SK-N-MC (cell line): Measurements from ENCODE around the gene SLC22A7.

Source experiments
- DNase-seq: peaks from one replicate; pipeline ENCODE4 v3.0.0-alpha.2; 2011; ENCODE audit warnings: low read depth, low spot score
- H3K27ac ChIP-seq: fragments of 200-600 bp; sonication (generic); 2 replicates; pipeline ENCODE4 v1.5.1; 2016; ENCODE audit warnings: mixed run types
- H3K36me3 ChIP-seq: fragments of 200-600 bp; sonication (generic); 2 replicates; pipeline ENCODE4 v1.6.1; 2017; ENCODE audit warnings: antibody characterized with exemption, low read length, mixed read lengths; ENCODE audit not compliant: insufficient read depth
- H3K4me3 ChIP-seq: fragments of 200-600 bp; sonication (generic); 2 replicates; pipeline ENCODE4 v1.5.1; 2016
- H3K9ac ChIP-seq: fragments of 200-600 bp; sonication (generic); 2 replicates; pipeline ENCODE4 v1.8.0; 2017; ENCODE audit warnings: mixed run types, mixed read lengths; ENCODE audit not compliant: insufficient read length
- H3K9me3 ChIP-seq: fragments of 200-600 bp; sonication (generic); 2 replicates; pipeline ENCODE4 v1.6.1; 2017; ENCODE audit warnings: low read depth, mild to moderate bottlenecking, antibody characterized with exemption, low read length, moderate library complexity, mixed read lengths
- EZH2 ChIP-seq: fragments of 200-600 bp; sonication (generic); IDR thresholded peaks from one replicate; pipeline ENCODE4 v1.6.1; 2017; ENCODE audit warnings: antibody characterized with exemption
- FOXP2 ChIP-seq: optimal IDR thresholded peaks from 2 replicates; pipeline ENCODE3; 2011; ENCODE audit warnings: mild to moderate bottlenecking, moderate library complexity; ENCODE audit not compliant: insufficient read depth; ENCODE audit errors: extremely low read length, control extremely low read depth
- POLR2AphosphoS5 ChIP-seq: IDR thresholded peaks from 2 replicates; pipeline ENCODE4 v1.6.1; 2012; ENCODE audit warnings: mild to moderate bottlenecking, low read depth, low read length, borderline replicate concordance

The SLC22A7 gene, protein sequence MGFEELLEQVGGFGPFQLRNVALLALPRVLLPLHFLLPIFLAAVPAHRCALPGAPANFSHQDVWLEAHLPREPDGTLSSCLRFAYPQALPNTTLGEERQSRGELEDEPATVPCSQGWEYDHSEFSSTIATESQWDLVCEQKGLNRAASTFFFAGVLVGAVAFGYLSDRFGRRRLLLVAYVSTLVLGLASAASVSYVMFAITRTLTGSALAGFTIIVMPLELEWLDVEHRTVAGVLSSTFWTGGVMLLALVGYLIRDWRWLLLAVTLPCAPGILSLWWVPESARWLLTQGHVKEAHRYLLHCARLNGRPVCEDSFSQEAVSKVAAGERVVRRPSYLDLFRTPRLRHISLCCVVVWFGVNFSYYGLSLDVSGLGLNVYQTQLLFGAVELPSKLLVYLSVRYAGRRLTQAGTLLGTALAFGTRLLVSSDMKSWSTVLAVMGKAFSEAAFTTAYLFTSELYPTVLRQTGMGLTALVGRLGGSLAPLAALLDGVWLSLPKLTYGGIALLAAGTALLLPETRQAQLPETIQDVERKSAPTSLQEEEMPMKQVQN

DNA sequence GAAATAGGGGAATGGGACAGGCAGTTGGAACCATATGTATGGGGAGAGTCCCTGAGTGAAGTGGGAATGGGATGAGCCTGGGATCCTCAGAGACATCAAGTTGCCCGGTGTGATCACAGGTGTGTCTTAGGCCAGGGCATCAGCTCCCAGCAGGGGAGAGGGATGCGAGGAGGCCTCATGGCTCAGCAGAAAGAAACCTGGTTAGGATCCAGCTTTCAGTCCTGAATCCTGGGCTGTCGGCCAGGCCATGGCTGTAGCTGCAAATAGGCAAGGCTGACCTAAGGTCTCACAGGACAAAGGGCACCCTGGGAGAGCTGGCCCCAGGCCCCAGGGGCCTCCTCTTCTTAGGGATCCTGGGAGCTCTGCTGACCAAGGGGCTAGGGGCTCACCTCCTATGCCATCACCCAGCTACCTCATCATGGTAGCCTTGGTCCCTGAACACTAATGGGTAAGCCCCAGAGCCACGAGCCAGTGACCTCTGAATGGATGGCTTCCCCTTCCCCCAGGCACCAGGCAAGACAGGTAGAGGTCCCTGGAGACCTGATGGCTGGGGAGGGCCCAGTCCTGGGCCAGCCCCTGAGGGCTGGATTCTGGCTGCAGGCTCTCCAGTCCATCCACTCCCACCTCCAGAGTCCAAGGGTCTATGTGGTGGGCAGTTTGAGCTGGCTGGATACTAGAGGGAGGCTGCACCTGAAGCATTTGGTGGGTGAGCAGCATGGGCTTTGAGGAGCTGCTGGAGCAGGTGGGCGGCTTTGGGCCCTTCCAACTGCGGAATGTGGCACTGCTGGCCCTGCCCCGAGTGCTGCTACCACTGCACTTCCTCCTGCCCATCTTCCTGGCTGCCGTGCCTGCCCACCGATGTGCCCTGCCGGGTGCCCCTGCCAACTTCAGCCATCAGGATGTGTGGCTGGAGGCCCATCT lies at the start of gene SLC22A7:
Gene SLC22A7 (plus strand): TSS at position 617 of the 921 bp plus-strand sequence. CDS start 99 bp downstream, at position 716.
- TF ChIP-seq POLR2AphosphoS5, result no peak
- no peak for TF ChIP-seq EZH2
- TF ChIP-seq FOXP2, result no peak
- Histone ChIP-seq H3K4me3 (no peak within 1 kb of the TSS), H3K36me3 (no peaks in the 10 kb centered on the region), H3K27ac (no peak within 1 kb of the TSS), H3K9me3 (no peaks in the 10 kb centered on the region), H3K9ac (no peak within 1 kb of the TSS)
- no peak for DNase-seq

DNA sequence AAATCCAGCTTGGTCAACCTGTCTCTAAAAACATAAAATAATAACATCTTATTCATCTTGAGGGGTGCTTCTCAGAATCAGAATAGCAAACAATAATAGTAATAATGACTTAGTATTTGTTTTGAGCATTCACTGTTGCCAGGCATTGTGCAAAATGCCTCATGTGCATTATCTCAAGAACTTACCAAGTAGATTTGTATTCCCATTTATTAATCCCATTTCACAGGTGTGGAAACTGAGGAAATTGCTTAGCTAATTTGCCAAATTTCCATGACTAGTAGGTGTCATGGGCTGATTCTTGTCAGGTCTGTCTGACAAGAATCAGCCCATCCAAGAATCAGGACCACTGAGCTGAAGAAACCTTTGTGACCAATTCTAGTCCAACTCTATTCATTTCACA lies 49.3 kb upstream of the SLC22A7 start:
- Histone ChIP-seq H3K9ac (no peak overlapping the region), H3K36me3 (no peaks in the 10 kb centered on the region), H3K27ac (no peak overlapping the region), H3K9me3 (no peaks in the 10 kb centered on the region), H3K4me3 (no peak overlapping the region)
- no peak for DNase-seq
- no peak for TF ChIP-seq EZH2
- TF ChIP-seq POLR2AphosphoS5, result no peak
- no peak for TF ChIP-seq FOXP2

DNA sequence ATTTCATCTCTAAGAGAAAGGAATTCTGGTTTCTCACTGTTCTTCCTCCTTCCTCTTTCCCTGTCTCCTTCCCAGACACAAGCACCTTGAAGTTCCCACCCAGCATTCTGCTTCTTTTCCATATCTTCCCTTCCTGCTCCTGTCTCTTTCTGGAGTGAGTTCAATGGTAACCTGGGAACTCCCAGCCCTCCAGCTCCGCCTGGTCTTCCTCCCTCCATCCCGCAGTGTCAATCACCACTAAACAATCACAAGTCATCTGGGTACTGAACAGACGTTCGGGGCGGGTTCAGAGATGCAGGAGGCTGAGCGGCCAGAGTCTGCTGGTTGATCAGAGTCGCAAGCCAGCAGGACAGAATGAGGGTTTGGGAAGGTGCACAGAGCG lies 47.1 kb upstream of the SLC22A7 start:
- Histone ChIP-seq H3K36me3 (no peaks in the 10 kb centered on the region), H3K4me3 (no peak overlapping the region), H3K9me3 (no peaks in the 10 kb centered on the region), H3K27ac (no peak overlapping the region), H3K9ac (no peak overlapping the region)
- TF ChIP-seq POLR2AphosphoS5, result no peak
- no peak for TF ChIP-seq FOXP2
- TF ChIP-seq EZH2, result no peak
- no peak for DNase-seq

DNA sequence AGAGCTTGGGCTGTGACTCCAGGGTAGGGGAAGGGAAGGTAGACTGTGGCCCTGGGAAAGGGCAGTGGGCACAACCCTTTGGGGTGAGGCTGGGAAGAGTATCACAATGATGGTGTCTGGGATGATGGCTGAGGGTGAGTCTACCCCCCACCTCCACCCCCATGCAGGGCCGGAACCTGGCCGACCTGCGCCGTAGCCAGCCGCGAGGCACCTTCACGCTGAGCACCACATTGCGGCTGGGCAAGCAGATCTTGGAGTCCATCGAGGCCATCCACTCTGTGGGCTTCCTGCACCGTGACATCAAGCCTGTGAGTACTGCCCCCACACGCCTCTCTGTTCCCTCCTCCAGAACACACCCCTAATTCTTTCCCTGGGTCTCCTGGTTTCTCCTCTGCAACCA lies 44.7 kb upstream of the SLC22A7 start:
- Histone ChIP-seq H3K9ac (no peak overlapping the region), H3K4me3 (no peak overlapping the region), H3K9me3 (no peaks in the 10 kb centered on the region), H3K36me3 (no peaks in the 10 kb centered on the region), H3K27ac (no peak overlapping the region)
- TF ChIP-seq FOXP2 (no peak), POLR2AphosphoS5 (no peak), EZH2 (no peak)
- DNase-seq, result no peak

DNA sequence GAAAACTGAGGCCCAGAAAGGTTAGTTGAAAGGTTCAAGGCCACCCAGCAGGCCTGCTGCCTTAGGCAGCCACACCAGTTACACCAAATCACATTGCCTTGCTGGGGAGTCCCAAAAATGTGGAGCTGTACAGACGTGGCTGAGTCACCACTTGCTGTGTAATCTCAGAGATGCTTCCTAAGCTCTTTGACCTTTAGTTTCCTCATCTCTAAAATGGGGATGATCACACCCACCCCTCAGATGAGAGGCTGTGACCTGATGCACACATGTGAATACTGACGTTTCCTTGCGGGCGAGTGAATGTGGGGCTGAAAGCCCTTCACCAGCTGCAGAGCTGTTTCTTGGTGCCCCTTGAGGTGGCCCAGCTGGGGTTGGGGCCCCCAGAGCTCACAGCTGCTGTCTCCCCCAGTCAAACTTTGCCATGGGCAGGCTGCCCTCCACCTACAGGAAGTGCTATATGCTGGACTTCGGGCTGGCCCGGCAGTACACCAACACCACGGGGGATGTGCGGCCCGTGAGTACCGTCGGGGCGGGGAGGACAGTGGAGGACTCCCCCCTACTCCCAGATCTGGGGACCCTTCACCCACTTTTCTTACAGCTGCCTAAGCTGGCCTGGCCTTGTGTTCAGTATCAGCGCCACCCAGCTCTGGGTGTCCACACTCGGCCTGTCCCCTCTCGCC lies 43.8 kb upstream of the SLC22A7 start:
- Histone ChIP-seq H3K9me3 (no peaks in the 10 kb centered on the region), H3K36me3 (no peaks in the 10 kb centered on the region), H3K4me3 (no peak overlapping the region), H3K9ac (no peak overlapping the region), H3K27ac (no peak overlapping the region)
- DNase-seq, result no peak
- TF ChIP-seq POLR2AphosphoS5 (no peak), EZH2 (no peak), FOXP2 (no peak)

DNA sequence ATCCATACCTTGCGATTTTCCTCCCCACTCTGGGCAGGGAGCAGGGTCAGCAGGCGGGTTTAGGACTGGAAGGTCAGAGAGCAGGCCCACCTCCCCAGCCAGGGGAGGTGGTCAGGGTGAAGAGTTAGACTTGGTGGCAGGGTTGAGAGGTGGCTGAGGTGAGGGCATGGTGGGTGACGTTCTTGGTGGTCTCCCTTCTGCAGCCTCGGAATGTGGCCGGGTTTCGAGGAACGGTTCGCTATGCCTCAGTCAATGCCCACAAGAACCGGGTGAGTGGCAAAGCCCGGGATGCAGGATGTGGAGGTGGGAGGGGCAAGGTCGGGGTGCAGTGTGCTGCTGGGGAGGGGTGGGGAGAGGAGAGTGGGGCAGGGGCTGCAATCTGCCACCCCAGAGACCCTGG lies 43.2 kb upstream of the SLC22A7 start:
- no peak overlapping the region for H3K4me3 ChIP-seq
- no peak overlapping the region for H3K9ac ChIP-seq
- no peak for TF ChIP-seq POLR2AphosphoS5
- no peak for TF ChIP-seq EZH2
- no peak for TF ChIP-seq FOXP2
- DNase-seq, result no peak
- H3K9me3 ChIP-seq, result no peaks in the 10 kb centered on the region
- H3K36me3 ChIP-seq, result no peaks in the 10 kb centered on the region
- H3K27ac ChIP-seq, result no peak overlapping the region

DNA sequence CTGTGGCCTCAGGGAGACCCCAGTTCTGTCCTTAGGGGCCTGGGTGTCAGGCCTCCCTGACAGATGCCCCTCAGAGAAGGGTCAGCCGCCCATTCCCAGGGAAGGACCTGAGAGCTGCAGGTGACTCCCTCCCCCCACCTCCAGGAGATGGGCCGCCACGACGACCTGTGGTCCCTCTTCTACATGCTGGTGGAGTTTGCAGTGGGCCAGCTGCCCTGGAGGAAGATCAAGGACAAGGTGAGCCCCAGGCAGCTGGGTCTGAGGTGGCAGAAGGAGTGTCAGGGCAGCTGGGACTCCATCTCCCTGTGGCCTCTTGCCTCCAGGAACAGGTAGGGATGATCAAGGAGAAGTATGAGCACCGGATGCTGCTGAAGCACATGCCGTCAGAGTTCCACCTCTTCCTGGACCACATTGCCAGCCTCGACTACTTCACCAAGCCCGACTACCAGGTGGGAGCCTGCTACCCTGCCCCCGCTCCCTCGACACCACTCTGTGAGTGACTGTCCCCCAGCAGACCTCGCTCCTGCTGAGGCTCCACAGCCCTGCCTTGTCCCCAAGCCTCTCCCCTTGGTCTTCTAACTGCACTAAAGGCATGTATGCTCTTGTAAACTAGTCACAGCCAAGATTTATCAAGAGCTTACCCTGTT lies 42.5 kb upstream of the SLC22A7 start:
- H3K4me3 ChIP-seq, result no peak overlapping the region
- TF ChIP-seq FOXP2 (no peak), POLR2AphosphoS5 (no peak), EZH2 (no peak)
- no peaks in the 10 kb centered on the region for H3K36me3 ChIP-seq
- no peak overlapping the region for H3K27ac ChIP-seq
- no peaks in the 10 kb centered on the region for H3K9me3 ChIP-seq
- H3K9ac ChIP-seq, result no peak overlapping the region
- no peak for DNase-seq
